K562 (cell line): ENCODE results near the gene RNF138.

ENCODE experiments used
- CTCF ChIP-seq, 3 experiments: IDR thresholded peaks in 2 of 3; conservative IDR thresholded peaks in 1 of 3; 2 replicates each; pipeline ENCODE4 v1.5.1; 2011 to 2012; ENCODE audit warnings: low read length in 3 of 3, mild to moderate bottlenecking in 3 of 3, control low read depth in 2 of 3, improper control_type of control experiment in 1 of 3, inconsistent platforms in 1 of 3, low read depth in 1 of 3, mixed read lengths in 1 of 3, moderate library complexity in 1 of 3; ENCODE audit not compliant: insufficient read depth in 2 of 3
- PATZ1 ChIP-seq: fragments of 250-450 bp; sonication (Bioruptor Pico); IDR thresholded peaks from 2 replicates; pipeline ENCODE4 v1.5.0; 2020; ENCODE audit warnings: mild to moderate bottlenecking, borderline replicate concordance
- POLR2A ChIP-seq: fragments of 450-650 bp; conservative IDR thresholded peaks from 2 replicates; pipeline ENCODE4 v1.6.1; 2016
- RAD21 ChIP-seq, 2 experiments: fragments of 250-450 bp in 1 of 2; fragments of 450-650 bp in 1 of 2; sonication (Bioruptor Pico) in 1 of 2; formaldehyde crosslinking in 1 of 2; IDR thresholded peaks in 1 of 2; conservative IDR thresholded peaks in 1 of 2; 2 replicates each; pipeline versions ENCODE4 v1.4.0 to v1.8.0; 2020 to 2022; ENCODE audit warnings: mild to moderate bottlenecking in 2 of 2, moderate library complexity in 1 of 2
- ZC3H4 ChIP-seq: sonication (generic); formaldehyde crosslinking; IDR thresholded peaks from 2 replicates; pipeline ENCODE4 v1.9.0; 2021; ENCODE audit warnings: missing genetic modification reagents, borderline replicate concordance
- ZFX ChIP-seq: sonication (generic); formaldehyde crosslinking; IDR thresholded peaks from 2 replicates; pipeline ENCODE4 v1.8.0; 2022; ENCODE audit warnings: mild to moderate bottlenecking, missing genetic modification reagents, moderate library complexity

GRCh38 chr18:32060026-32060425 lies 31.6 kb upstream of the RNF138 start:
- no peak for TF ChIP-seq PATZ1
- TF ChIP-seq RAD21 (CRISPR knock-in tag; conservative IDR thresholded peaks at IDR 0.05 in 1 of 2, IDR thresholded peaks at IDR 0.05 in 1 of 2): no peak
- no peak for TF ChIP-seq POLR2A
- TF ChIP-seq ZFX (CRISPR knock-in tag): no peak
- TF ChIP-seq CTCF (IDR thresholded peaks at IDR 0.05 in 2 of 3, conservative IDR thresholded peaks at IDR 0.05 in 1 of 3; ENCODE audit: insufficient read depth in 2 of 3, low read depth in 1 of 3, low read length in 3 of 3): no peak
- no peak for TF ChIP-seq ZC3H4
